A549 (cell line): ENCODE results near the gene DRAM2.

Experiments used
- ESRRA ChIP-seq: fragments of 150-350 bp; IDR thresholded peaks from 2 replicates; pipeline ENCODE4 v1.6.1; 2014; ENCODE audit warnings: mild to moderate bottlenecking, low read length, borderline replicate concordance
- HDAC2 ChIP-seq: fragments of 200-600 bp; sonication (generic); IDR thresholded peaks from 2 replicates; pipeline ENCODE4 v1.6.1; 2016
- KDM5A ChIP-seq: fragments of 200-600 bp; sonication (generic); IDR thresholded peaks from 2 replicates; pipeline ENCODE4 v1.6.1; 2016; ENCODE audit warnings: antibody characterized with exemption, mild to moderate bottlenecking
- RCOR1 ChIP-seq: fragments of 150-350 bp; IDR thresholded peaks from 2 replicates; pipeline ENCODE4 v1.6.1; 2014; ENCODE audit warnings: antibody characterized with exemption, low read length, low read depth
- ZNF302 ChIP-seq: fragments of 250-450 bp; sonication (Bioruptor Pico); IDR thresholded peaks from 2 replicates; pipeline ENCODE4 v1.9.0; 2021; ENCODE audit warnings: inconsistent platforms, mild to moderate bottlenecking, moderate library complexity
- TF ChIP-seq, protein P1 (sequence below): fragments of >200 bp; sonication (Bioruptor Twin); formaldehyde crosslinking; IDR thresholded peaks from 3 replicates; pipeline ENCODE4 v1.5.1; 2016

DNA sequence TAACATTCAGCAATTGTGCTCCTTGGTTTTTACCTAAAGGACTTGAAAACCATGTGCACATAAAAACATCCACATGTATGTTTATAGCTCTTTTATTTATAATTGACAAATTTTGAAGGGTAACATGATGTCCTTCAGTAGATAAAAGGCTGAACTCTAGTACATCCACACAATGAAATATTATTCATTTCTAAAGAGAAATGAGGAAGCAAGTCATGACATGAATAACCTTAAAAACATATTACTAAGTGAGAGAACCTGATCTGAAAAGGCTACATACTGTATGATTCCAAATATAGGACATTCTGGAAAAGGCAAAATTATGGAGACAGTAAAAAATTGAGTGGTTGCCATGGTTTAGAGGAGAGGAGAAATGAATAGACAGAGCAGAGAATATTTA is 50.3 kb downstream of the DRAM2 start:
- no peak for TF ChIP-seq HDAC2
- TF ChIP-seq ZNF302: no peak
- TF ChIP-seq RCOR1: no peak
- TF ChIP-seq, protein P1, sequence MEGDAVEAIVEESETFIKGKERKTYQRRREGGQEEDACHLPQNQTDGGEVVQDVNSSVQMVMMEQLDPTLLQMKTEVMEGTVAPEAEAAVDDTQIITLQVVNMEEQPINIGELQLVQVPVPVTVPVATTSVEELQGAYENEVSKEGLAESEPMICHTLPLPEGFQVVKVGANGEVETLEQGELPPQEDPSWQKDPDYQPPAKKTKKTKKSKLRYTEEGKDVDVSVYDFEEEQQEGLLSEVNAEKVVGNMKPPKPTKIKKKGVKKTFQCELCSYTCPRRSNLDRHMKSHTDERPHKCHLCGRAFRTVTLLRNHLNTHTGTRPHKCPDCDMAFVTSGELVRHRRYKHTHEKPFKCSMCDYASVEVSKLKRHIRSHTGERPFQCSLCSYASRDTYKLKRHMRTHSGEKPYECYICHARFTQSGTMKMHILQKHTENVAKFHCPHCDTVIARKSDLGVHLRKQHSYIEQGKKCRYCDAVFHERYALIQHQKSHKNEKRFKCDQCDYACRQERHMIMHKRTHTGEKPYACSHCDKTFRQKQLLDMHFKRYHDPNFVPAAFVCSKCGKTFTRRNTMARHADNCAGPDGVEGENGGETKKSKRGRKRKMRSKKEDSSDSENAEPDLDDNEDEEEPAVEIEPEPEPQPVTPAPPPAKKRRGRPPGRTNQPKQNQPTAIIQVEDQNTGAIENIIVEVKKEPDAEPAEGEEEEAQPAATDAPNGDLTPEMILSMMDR: no peak
- TF ChIP-seq ESRRA: no peak
- TF ChIP-seq KDM5A: no peak
